ENCODE results near the gene MYOG.
A peak's percentile ranks its signal among the peaks of the same experiment; 100 is the strongest.

The MYOG gene

DNA sequence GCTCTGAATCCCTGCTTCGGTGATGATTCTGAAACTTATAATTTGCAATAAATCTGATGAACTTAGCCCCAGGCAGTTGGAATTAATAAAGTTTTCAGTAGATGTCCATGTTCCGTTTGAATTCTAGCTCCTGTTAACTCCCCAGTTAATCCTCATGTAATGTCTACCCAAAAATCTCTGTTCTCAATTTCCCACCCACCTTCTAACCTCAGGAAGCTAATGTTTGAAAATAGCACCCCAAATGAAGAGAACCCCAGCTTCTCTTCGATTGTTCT, 3.6 kb downstream of the MYOG start:
- Histone ChIP-seq H3K27ac (ENCODE audit: low read depth, low read length) (no peak overlapping the region), H3K4me3 (ENCODE audit: low read depth in 1 of 5, low read length in 5 of 5) (no peak overlapping the region), H3K36me3 (ENCODE audit: control insufficient read depth in 5 of 5, insufficient read depth in 5 of 5, low read length in 5 of 5) (no peaks in the 10 kb centered on the region), H3K9me3 (ENCODE audit: control insufficient read depth in 5 of 5, low read length in 5 of 5) (no peaks in the 10 kb centered on the region), H3K27me3 (ENCODE audit: control insufficient read depth in 5 of 5, insufficient read depth in 4 of 5, low read length in 5 of 5) (peaks cover 3 to 24% (median 7%) of the 10 kb centered on the region in 5 donors), H3K4me1 (ENCODE audit: control insufficient read depth in 5 of 5, insufficient read depth in 5 of 5, low read length in 5 of 5) (peaks cover 0 to 21% (median 7%) of the 10 kb centered on the region in 5 donors), H3K9ac (ENCODE audit: low read length in 5 of 5) (no peak overlapping the region)

- no peak overlapping the region for H3K4me3 ChIP-seq (ENCODE audit: low read depth in 1 of 5, low read length in 5 of 5)
- H3K27me3 ChIP-seq (ENCODE audit: control insufficient read depth in 5 of 5, insufficient read depth in 4 of 5, low read length in 5 of 5) = peaks cover 3 to 27% (median 7%) of the 10 kb centered on the region in 5 donors
- no peak overlapping the region for H3K9ac ChIP-seq (ENCODE audit: low read length in 5 of 5)
- H3K36me3 ChIP-seq (ENCODE audit: control insufficient read depth in 5 of 5, insufficient read depth in 5 of 5, low read length in 5 of 5) = no peaks in the 10 kb centered on the region
- H3K9me3 ChIP-seq (ENCODE audit: control insufficient read depth in 5 of 5, low read length in 5 of 5) = no peaks in the 10 kb centered on the region
- no peak overlapping the region for H3K27ac ChIP-seq (ENCODE audit: low read depth, low read length)
- peaks cover 0 to 18% (median 7%) of the 10 kb centered on the region in 5 donors for H3K4me1 ChIP-seq (ENCODE audit: control insufficient read depth in 5 of 5, insufficient read depth in 5 of 5, low read length in 5 of 5)
These were observed 4.2 kb downstream of the MYOG start for GRCh38 chr1:203081465-203082230.

GRCh38 chr1:203080456-203080855, 5.4 kb downstream of the MYOG start:
- no peaks in the 10 kb centered on the region for H3K9me3 ChIP-seq (ENCODE audit: control insufficient read depth in 5 of 5, low read length in 5 of 5)
- H3K27ac ChIP-seq (ENCODE audit: low read depth, low read length) = no peak overlapping the region
- H3K9ac ChIP-seq (ENCODE audit: low read length in 5 of 5) = no peak overlapping the region
- H3K4me3 ChIP-seq (ENCODE audit: low read depth in 1 of 5, low read length in 5 of 5) = no peak overlapping the region
- H3K27me3 ChIP-seq (ENCODE audit: control insufficient read depth in 5 of 5, insufficient read depth in 4 of 5, low read length in 5 of 5) = peaks cover 12 to 38% (median 15%) of the 10 kb centered on the region in 5 donors
- no peaks in the 10 kb centered on the region for H3K36me3 ChIP-seq (ENCODE audit: control insufficient read depth in 5 of 5, insufficient read depth in 5 of 5, low read length in 5 of 5)
- H3K4me1 ChIP-seq (ENCODE audit: control insufficient read depth in 5 of 5, insufficient read depth in 5 of 5, low read length in 5 of 5) = peaks cover 3 to 27% (median 14%) of the 10 kb centered on the region in 5 donors

GRCh38 chr1:203078478-203078877, 7.3 kb downstream of the MYOG start:
- H3K9me3 ChIP-seq (ENCODE audit: control insufficient read depth in 5 of 5, low read length in 5 of 5) = no peaks in the 10 kb centered on the region
- H3K36me3 ChIP-seq (ENCODE audit: control insufficient read depth in 5 of 5, insufficient read depth in 5 of 5, low read length in 5 of 5) = no peaks in the 10 kb centered on the region
- peaks cover 3 to 20% (median 15%) of the 10 kb centered on the region in 5 donors for H3K4me1 ChIP-seq (ENCODE audit: control insufficient read depth in 5 of 5, insufficient read depth in 5 of 5, low read length in 5 of 5)
- H3K27me3 ChIP-seq (ENCODE audit: control insufficient read depth in 5 of 5, insufficient read depth in 4 of 5, low read length in 5 of 5) = peaks cover 15 to 48% (median 26%) of the 10 kb centered on the region in 5 donors
- H3K9ac ChIP-seq (ENCODE audit: low read length in 5 of 5) = no peak overlapping the region
- no peak overlapping the region for H3K4me3 ChIP-seq (ENCODE audit: low read depth in 1 of 5, low read length in 5 of 5)
- no peak overlapping the region for H3K27ac ChIP-seq (ENCODE audit: low read depth, low read length)

GRCh38 chr1:203077956-203078355, 7.9 kb downstream of the MYOG start:
- Histone ChIP-seq H3K4me3 (ENCODE audit: low read depth in 1 of 5, low read length in 5 of 5) (no peak overlapping the region), H3K27me3 (ENCODE audit: control insufficient read depth in 5 of 5, insufficient read depth in 4 of 5, low read length in 5 of 5) (peaks cover 15 to 50% (median 26%) of the 10 kb centered on the region in 5 donors), H3K36me3 (ENCODE audit: control insufficient read depth in 5 of 5, insufficient read depth in 5 of 5, low read length in 5 of 5) (no peaks in the 10 kb centered on the region), H3K27ac (ENCODE audit: low read depth, low read length) (no peak overlapping the region), H3K4me1 (ENCODE audit: control insufficient read depth in 5 of 5, insufficient read depth in 5 of 5, low read length in 5 of 5) (peaks cover 3 to 20% (median 15%) of the 10 kb centered on the region in 5 donors), H3K9me3 (ENCODE audit: control insufficient read depth in 5 of 5, low read length in 5 of 5) (no peaks in the 10 kb centered on the region), H3K9ac (ENCODE audit: low read length in 5 of 5) (no peak overlapping the region)

GRCh38 chr1:203077367-203077766, 8.4 kb downstream of the MYOG start:
- H3K4me1 ChIP-seq (ENCODE audit: control insufficient read depth in 5 of 5, insufficient read depth in 5 of 5, low read length in 5 of 5) = peaks cover 2 to 15% (median 14%) of the 10 kb centered on the region in 5 donors
- H3K27me3 ChIP-seq (ENCODE audit: control insufficient read depth in 5 of 5, insufficient read depth in 4 of 5, low read length in 5 of 5) = peaks cover 15 to 46% (median 26%) of the 10 kb centered on the region in 5 donors
- no peak overlapping the region for H3K9ac ChIP-seq (ENCODE audit: low read length in 5 of 5)
- H3K4me3 ChIP-seq (ENCODE audit: low read depth in 1 of 5, low read length in 5 of 5) = no peak overlapping the region
- no peak overlapping the region for H3K27ac ChIP-seq (ENCODE audit: low read depth, low read length)
- no peaks in the 10 kb centered on the region for H3K36me3 ChIP-seq (ENCODE audit: control insufficient read depth in 5 of 5, insufficient read depth in 5 of 5, low read length in 5 of 5)
- H3K9me3 ChIP-seq (ENCODE audit: control insufficient read depth in 5 of 5, low read length in 5 of 5) = no peaks in the 10 kb centered on the region

- peaks cover 9 to 43% (median 21%) of the 10 kb centered on the region in 5 donors for H3K27me3 ChIP-seq (ENCODE audit: control insufficient read depth in 5 of 5, insufficient read depth in 4 of 5, low read length in 5 of 5)
These were observed 9.7 kb downstream of the MYOG start for GRCh38 chr1:203076031-203076511.

DNA sequence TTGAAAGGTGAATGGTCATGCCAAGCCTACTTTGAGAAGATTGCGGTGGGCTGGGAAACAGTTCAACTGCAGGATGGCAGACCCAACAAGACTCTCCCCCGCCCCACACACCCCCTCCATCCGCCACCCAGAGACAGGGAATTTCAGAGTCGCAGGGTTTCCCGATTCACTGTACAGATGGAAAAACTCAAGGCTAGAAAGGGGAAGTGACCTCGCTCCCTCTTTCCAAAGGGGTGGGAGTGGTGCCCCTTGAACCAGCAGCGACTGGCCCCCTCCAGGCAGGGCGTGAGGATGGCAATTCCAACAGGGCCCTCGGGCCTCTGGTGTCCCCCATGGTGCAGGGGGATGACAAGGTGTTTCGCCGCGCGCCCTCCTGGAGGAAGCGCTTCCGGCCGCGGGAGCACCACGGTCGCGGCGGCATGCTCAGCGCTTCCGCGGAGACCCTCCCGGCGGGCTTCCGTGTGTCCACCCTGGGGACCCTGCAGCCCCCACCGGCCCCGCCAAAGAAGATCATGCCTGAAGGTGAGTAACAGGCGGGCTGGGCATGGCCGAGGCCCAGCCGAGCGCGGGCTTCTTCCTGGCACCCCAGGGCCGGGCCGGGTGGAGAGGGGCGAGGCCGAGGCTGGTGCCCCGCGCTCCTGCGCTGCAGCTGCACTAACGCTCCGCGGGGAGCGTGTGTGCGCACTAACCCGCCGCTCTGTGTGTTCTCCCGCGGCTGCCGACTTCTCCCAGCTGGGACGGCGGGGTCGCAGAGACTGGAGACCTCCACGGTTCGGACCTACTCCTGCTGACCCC, 10.4 kb downstream of the MYOG start:
- Histone ChIP-seq H3K36me3 (ENCODE audit: control insufficient read depth in 5 of 5, insufficient read depth in 5 of 5, low read length in 5 of 5) (no peaks in the 10 kb centered on the region), H3K27ac (ENCODE audit: low read depth, low read length) (no peak overlapping the region), H3K4me3 (ENCODE audit: low read depth in 1 of 5, low read length in 5 of 5) (peak overlapping the region in 4 of 5 donors; percentile 35 to 65 (median 48)), H3K9me3 (ENCODE audit: control insufficient read depth in 5 of 5, low read length in 5 of 5) (no peaks in the 10 kb centered on the region), H3K9ac (ENCODE audit: low read length in 5 of 5) (peak overlapping the region in 1 of 5 donors; percentile 12), H3K4me1 (ENCODE audit: control insufficient read depth in 5 of 5, insufficient read depth in 5 of 5, low read length in 5 of 5) (peaks cover 2 to 15% (median 14%) of the 10 kb centered on the region in 5 donors), H3K27me3 (ENCODE audit: control insufficient read depth in 5 of 5, insufficient read depth in 4 of 5, low read length in 5 of 5) (peaks cover 9 to 43% (median 21%) of the 10 kb centered on the region in 5 donors)

More at GRCh38 chr1:203076031-203076511, 9.7 kb downstream of the MYOG start:
- H3K9ac ChIP-seq (ENCODE audit: low read length in 5 of 5) = peak overlapping the region in 1 of 5 donors; percentile 12
- H3K4me1 ChIP-seq (ENCODE audit: control insufficient read depth in 5 of 5, insufficient read depth in 5 of 5, low read length in 5 of 5) = peaks cover 2 to 15% (median 14%) of the 10 kb centered on the region in 5 donors
- peak overlapping the region; percentile 35 to 65 (median 49) for H3K4me3 ChIP-seq (ENCODE audit: low read depth in 1 of 5, low read length in 5 of 5)
- H3K9me3 ChIP-seq (ENCODE audit: control insufficient read depth in 5 of 5, low read length in 5 of 5) = no peaks in the 10 kb centered on the region
- H3K27ac ChIP-seq (ENCODE audit: low read depth, low read length) = no peak overlapping the region
- no peaks in the 10 kb centered on the region for H3K36me3 ChIP-seq (ENCODE audit: control insufficient read depth in 5 of 5, insufficient read depth in 5 of 5, low read length in 5 of 5)

DNA sequence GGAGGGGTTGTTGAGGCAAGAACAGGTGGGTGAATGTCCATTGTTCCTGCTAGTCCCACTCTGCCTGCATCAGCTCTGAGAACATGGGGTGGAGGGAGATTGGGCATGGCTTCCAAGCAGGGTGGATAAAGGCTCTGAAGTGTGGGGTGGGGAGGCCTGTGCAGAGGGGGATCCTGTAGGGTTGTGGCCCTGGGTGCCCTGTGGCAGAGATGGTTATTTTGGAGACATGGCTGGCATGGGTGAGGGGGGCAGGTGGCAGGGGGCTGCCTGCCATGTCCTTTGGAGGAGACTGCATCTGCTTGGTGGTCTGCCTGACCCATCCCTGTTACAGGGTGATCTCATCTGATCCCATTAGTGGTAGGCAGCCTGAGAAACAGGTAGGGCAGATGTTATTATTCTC, 11.2 kb downstream of the MYOG start:
- Histone ChIP-seq H3K27ac (ENCODE audit: low read depth, low read length) (no peak overlapping the region), H3K9ac (ENCODE audit: low read length in 5 of 5) (no peak overlapping the region), H3K4me3 (ENCODE audit: low read depth in 1 of 5, low read length in 5 of 5) (no peak overlapping the region), H3K4me1 (ENCODE audit: control insufficient read depth in 5 of 5, insufficient read depth in 5 of 5, low read length in 5 of 5) (peaks cover 2 to 22% (median 20%) of the 10 kb centered on the region in 5 donors), H3K9me3 (ENCODE audit: control insufficient read depth in 5 of 5, low read length in 5 of 5) (no peaks in the 10 kb centered on the region), H3K36me3 (ENCODE audit: control insufficient read depth in 5 of 5, insufficient read depth in 5 of 5, low read length in 5 of 5) (no peaks in the 10 kb centered on the region), H3K27me3 (ENCODE audit: control insufficient read depth in 5 of 5, insufficient read depth in 4 of 5, low read length in 5 of 5) (peaks cover 9 to 39% (median 21%) of the 10 kb centered on the region in 5 donors)

DNA sequence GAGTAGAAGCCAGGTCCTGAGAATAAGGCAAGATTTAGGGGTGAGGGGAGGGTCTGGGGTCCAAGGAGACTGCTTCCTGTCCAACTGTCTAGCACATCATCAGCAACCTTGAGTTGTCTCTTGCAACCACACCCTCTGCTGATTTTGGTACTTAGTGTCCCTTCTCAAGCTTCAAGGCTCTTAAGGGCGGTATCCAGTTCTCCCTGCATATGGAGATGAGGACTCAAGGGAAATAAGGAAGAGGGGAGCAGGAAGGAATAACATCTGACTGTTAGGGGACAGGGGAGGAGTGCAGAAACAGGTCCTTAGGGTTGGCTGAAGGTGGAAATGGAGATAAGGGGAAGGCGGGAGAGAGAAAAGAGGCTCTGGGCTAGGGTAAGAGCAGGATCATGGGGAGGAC, 12.3 kb downstream of the MYOG start:
- Histone ChIP-seq H3K27me3 (ENCODE audit: control insufficient read depth in 5 of 5, insufficient read depth in 4 of 5, low read length in 5 of 5) (peaks cover 9 to 35% (median 21%) of the 10 kb centered on the region in 5 donors), H3K4me1 (ENCODE audit: control insufficient read depth in 5 of 5, insufficient read depth in 5 of 5, low read length in 5 of 5) (peaks cover 4 to 34% (median 31%) of the 10 kb centered on the region in 5 donors), H3K9ac (ENCODE audit: low read length in 5 of 5) (no peak overlapping the region)

More for the DNA sequence above, 12.3 kb downstream of the MYOG start:
- no peak overlapping the region for H3K4me3 ChIP-seq (ENCODE audit: low read depth in 1 of 5, low read length in 5 of 5)
- no peaks in the 10 kb centered on the region for H3K9me3 ChIP-seq (ENCODE audit: control insufficient read depth in 5 of 5, low read length in 5 of 5)
- H3K36me3 ChIP-seq (ENCODE audit: control insufficient read depth in 5 of 5, insufficient read depth in 5 of 5, low read length in 5 of 5) = no peaks in the 10 kb centered on the region
- no peak overlapping the region for H3K27ac ChIP-seq (ENCODE audit: low read depth, low read length)

Data from subcutaneous abdominal adipose tissue (tissue), 5 donors.